ENCODE measurements around the gene PF4V1.

The PF4V1 gene

GRCh38 chr4:73853718-73854473 lies 800 bp downstream of the PF4V1 start:
- H3K9ac ChIP-seq (ENCODE audit: low read depth, low read length): peak overlapping the region; percentile 37; the same call in 1 of the 2 replicates

GRCh38 chr4:73855406-73855805 lies 2.3 kb downstream of the PF4V1 start:
- Histone ChIP-seq H3K9me3 (ENCODE audit: control insufficient read depth, insufficient read depth, low read length) (no peaks in the 10 kb centered on the region), H3K9ac (ENCODE audit: low read depth, low read length) (no peak overlapping the region), H3K4me1 (ENCODE audit: insufficient read depth, low read length) (no peaks in the 10 kb centered on the region), H3K36me3 (ENCODE audit: insufficient read depth, low read length) (no peaks in the 10 kb centered on the region)

More at GRCh38 chr4:73853718-73854473, 800 bp downstream of the PF4V1 start:
- no peaks in the 10 kb centered on the region for H3K9me3 ChIP-seq (ENCODE audit: control insufficient read depth, insufficient read depth, low read length)
- H3K36me3 ChIP-seq (ENCODE audit: insufficient read depth, low read length): no peaks in the 10 kb centered on the region
- no peaks in the 10 kb centered on the region for H3K4me1 ChIP-seq (ENCODE audit: insufficient read depth, low read length)

- Histone ChIP-seq H3K9ac (ENCODE audit: low read depth, low read length) (no peak overlapping the region), H3K9me3 (ENCODE audit: control insufficient read depth, insufficient read depth, low read length) (no peaks in the 10 kb centered on the region), H3K4me1 (ENCODE audit: insufficient read depth, low read length) (no peaks in the 10 kb centered on the region), H3K36me3 (ENCODE audit: insufficient read depth, low read length) (no peaks in the 10 kb centered on the region)
Observed at GRCh38 chr4:73856518-73856917, 3.4 kb downstream of the PF4V1 start.

- Histone ChIP-seq H3K4me1 (ENCODE audit: insufficient read depth, low read length) (no peaks in the 10 kb centered on the region), H3K9me3 (ENCODE audit: control insufficient read depth, insufficient read depth, low read length) (no peaks in the 10 kb centered on the region), H3K36me3 (ENCODE audit: insufficient read depth, low read length) (no peaks in the 10 kb centered on the region), H3K9ac (ENCODE audit: low read depth, low read length) (no peak overlapping the region)
Observed at GRCh38 chr4:73859614-73860088, 6.6 kb downstream of the PF4V1 start.

DNA sequence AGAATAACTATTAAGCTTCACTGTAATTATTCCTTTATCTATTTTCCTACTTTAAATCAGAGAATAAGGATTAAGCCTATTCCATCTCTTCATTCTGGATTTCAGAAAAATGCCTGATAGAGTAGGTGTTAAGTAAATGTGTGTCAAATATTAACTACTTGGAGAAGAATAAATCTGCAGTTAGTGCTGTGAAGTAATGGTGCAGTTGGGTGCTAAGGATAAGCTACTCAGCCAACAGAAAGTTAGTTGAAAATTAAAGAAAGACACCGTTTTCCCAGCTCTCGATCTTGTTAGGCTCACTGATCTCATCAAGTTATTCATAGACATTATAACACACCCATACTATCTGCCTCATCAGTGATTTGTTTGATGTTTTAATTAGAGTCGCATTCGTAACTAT lies 7.1 kb downstream of the PF4V1 start:
- no peak overlapping the region for H3K9ac ChIP-seq (ENCODE audit: low read depth, low read length)
- H3K4me1 ChIP-seq (ENCODE audit: insufficient read depth, low read length): no peaks in the 10 kb centered on the region
- no peaks in the 10 kb centered on the region for H3K36me3 ChIP-seq (ENCODE audit: insufficient read depth, low read length)
- H3K9me3 ChIP-seq (ENCODE audit: control insufficient read depth, insufficient read depth, low read length): no peaks in the 10 kb centered on the region

DNA sequence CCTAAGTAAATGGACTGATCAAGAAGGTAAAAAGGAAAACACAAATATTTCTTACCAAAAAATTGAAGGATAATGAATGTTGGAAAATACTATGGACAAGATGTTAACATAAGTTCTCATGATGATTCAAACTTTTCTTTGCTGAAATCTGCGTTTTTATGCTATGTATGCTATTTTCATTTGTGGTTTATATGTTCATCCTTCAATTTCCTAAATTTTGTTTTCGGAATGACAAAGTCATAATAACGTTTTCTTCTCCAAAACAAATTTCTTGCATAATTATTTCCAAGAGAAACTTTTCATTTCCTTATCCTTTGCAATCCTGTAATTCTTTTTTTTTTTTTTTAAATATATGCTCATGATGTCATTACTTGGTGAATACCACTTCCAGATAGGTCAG lies 7.8 kb downstream of the PF4V1 start:
- H3K4me1 ChIP-seq (ENCODE audit: insufficient read depth, low read length): no peaks in the 10 kb centered on the region
- no peaks in the 10 kb centered on the region for H3K9me3 ChIP-seq (ENCODE audit: control insufficient read depth, insufficient read depth, low read length)
- no peak overlapping the region for H3K9ac ChIP-seq (ENCODE audit: low read depth, low read length)
- H3K36me3 ChIP-seq (ENCODE audit: insufficient read depth, low read length): no peaks in the 10 kb centered on the region

DNA sequence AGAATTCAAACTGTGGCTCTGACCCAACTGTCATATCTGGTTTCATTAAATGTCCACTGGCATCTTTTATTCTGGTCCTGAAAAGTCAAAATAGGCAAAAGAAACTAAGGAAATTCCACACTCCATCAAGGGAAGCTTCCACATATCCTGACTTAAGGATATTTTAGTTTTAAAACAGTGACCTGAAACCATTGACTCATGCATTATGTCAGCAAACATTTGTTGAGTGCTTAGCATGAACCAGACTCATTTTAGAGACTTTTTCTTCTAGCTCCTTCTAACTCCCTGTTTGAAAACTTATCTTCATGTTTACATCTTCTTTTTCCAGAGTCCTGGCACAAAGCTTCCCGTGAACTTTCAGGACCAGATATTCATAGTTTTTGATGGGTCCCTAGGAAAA lies 9.2 kb downstream of the PF4V1 start:
- Histone ChIP-seq H3K9ac (ENCODE audit: low read depth, low read length) (no peak overlapping the region), H3K9me3 (ENCODE audit: control insufficient read depth, insufficient read depth, low read length) (no peaks in the 10 kb centered on the region), H3K4me1 (ENCODE audit: insufficient read depth, low read length) (no peaks in the 10 kb centered on the region), H3K36me3 (ENCODE audit: insufficient read depth, low read length) (no peaks in the 10 kb centered on the region)

DNA sequence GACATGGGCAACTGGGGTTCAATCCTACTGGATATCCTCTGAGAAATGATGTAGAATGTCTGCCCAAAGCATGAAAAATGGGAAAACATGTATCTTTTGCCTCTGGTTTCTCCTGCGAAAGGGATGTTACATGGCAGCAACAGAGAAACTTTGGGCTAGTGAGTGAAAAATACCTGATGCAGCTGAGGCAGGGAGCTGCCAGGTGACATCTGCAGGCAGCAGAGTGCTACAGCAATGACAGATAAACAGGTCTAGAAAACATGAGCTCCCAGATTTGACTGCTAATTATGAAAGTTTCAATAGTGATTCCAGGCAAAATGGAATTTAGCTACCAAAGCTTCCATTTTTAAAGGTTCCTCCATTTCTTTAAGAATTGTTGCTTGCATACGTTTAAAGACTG lies 11.3 kb downstream of the PF4V1 start:
- Histone ChIP-seq H3K4me1 (ENCODE audit: insufficient read depth, low read length) (0 out of 2 replicates have a peak, but pooled peaks cover 7% of the 10 kb centered on the region), H3K9me3 (ENCODE audit: control insufficient read depth, insufficient read depth, low read length) (no peaks in the 10 kb centered on the region), H3K36me3 (ENCODE audit: insufficient read depth, low read length) (no peaks in the 10 kb centered on the region), H3K9ac (ENCODE audit: low read depth, low read length) (no peak overlapping the region)

DNA sequence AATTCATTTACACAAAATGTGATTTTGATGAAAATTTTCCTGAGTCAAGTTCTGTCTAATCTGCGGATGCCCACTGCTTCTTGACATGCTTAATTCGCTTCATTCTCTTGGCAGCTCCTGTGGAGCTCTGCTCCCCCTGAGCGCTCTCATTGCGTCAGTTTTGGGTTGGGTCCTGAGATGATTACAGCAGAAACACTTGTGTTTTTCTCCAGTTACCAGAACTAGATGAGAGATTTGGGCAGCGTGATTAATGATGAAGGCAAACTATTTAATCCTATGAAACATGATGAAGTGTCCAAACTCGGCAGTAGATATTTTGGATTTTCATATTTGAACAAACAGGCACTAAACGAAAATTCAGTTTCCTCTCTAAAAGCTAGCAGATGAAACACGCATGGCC lies 11.9 kb downstream of the PF4V1 start:
- Histone ChIP-seq H3K4me1 (ENCODE audit: insufficient read depth, low read length) (0 out of 2 replicates have a peak, but pooled peaks cover 7% of the 10 kb centered on the region), H3K9ac (ENCODE audit: low read depth, low read length) (no peak overlapping the region), H3K36me3 (ENCODE audit: insufficient read depth, low read length) (no peaks in the 10 kb centered on the region), H3K9me3 (ENCODE audit: control insufficient read depth, insufficient read depth, low read length) (no peaks in the 10 kb centered on the region)

DNA sequence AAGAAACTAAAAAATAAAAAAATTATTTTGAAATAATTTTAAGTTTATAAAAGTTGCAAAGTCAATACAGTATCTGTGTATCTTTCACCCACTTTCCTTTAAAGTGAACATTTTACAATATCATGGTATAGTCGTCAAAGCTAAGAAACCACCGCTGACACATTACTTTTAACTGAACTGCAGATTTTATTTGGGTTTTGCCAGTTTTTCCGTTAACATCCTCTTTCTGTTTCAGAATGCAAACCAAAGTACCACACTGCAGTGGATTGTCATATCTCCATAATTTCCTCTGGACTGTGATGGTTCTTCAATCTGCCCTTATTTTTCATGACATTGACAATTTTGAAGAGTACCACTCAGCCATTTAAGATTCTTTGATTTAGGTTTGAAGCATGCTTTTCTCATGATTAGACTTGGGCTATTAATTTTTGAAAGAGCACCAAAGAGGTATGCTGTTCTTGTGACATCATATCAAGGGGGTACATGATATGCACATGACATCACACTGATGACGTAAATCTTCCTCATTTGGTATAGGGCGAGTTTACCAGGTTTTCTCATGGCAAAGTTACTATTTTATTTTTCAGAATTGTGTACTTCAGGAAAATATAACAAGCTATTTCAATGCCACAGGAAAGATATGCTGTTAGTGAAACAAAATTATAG lies 12.5 kb downstream of the PF4V1 start:
- H3K9ac ChIP-seq (ENCODE audit: low read depth, low read length): no peak overlapping the region
- H3K36me3 ChIP-seq (ENCODE audit: insufficient read depth, low read length): no peaks in the 10 kb centered on the region
- 0 out of 2 replicates have a peak, but pooled peaks cover 7% of the 10 kb centered on the region for H3K4me1 ChIP-seq (ENCODE audit: insufficient read depth, low read length)
- H3K9me3 ChIP-seq (ENCODE audit: control insufficient read depth, insufficient read depth, low read length): no peaks in the 10 kb centered on the region

DNA sequence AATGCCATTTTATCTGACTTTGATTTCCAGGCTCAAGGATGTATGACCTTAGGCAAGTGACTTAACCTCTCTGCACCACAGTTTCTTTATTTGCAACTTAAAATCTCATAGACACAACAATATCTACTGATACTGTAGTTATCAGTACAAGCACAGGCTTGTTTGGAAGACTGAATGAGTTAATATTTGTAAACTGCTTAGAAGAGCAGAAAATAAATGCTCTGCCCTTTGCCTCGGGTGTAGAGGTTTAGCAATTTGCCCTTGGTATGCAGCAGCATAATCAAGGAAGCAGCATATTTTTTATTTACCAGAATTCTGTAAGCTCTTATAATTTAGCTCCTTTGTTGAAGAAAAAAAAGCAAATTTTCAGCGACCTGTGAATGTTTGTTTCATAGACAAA lies 13.2 kb downstream of the PF4V1 start:
- Histone ChIP-seq H3K9ac (ENCODE audit: low read depth, low read length) (no peak overlapping the region), H3K36me3 (ENCODE audit: insufficient read depth, low read length) (no peaks in the 10 kb centered on the region), H3K4me1 (ENCODE audit: insufficient read depth, low read length) (0 out of 2 replicates have a peak, but pooled peaks cover 7% of the 10 kb centered on the region), H3K9me3 (ENCODE audit: control insufficient read depth, insufficient read depth, low read length) (no peaks in the 10 kb centered on the region)

DNA sequence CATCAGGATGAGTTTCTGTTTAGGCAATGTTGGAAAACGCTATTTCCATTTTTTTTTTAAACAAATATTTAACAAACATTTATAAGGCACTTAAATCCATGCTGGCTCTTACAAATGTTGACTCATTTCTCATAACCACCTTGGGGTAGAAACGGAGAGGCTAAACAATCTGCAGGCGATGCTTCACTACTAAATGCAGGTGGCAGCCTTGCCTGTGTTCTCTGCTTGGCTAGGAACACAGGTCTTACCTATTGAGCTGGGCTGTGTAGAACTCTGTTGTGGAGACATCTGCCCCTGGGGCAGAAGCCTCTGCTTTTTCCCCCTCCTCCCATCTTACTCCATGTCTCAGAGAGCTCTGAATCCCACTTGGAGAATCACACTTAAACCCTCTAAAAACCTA lies 14.7 kb downstream of the PF4V1 start:
- no peak overlapping the region; the same call in 1 of the 2 replicates for H3K9ac ChIP-seq (ENCODE audit: low read depth, low read length)
- 0 out of 2 replicates have a peak, but pooled peaks cover 7% of the 10 kb centered on the region for H3K4me1 ChIP-seq (ENCODE audit: insufficient read depth, low read length)
- no peaks in the 10 kb centered on the region for H3K9me3 ChIP-seq (ENCODE audit: control insufficient read depth, insufficient read depth, low read length)
- no peaks in the 10 kb centered on the region; the same call in 1 of the 2 replicates for H3K36me3 ChIP-seq (ENCODE audit: insufficient read depth, low read length)

DNA sequence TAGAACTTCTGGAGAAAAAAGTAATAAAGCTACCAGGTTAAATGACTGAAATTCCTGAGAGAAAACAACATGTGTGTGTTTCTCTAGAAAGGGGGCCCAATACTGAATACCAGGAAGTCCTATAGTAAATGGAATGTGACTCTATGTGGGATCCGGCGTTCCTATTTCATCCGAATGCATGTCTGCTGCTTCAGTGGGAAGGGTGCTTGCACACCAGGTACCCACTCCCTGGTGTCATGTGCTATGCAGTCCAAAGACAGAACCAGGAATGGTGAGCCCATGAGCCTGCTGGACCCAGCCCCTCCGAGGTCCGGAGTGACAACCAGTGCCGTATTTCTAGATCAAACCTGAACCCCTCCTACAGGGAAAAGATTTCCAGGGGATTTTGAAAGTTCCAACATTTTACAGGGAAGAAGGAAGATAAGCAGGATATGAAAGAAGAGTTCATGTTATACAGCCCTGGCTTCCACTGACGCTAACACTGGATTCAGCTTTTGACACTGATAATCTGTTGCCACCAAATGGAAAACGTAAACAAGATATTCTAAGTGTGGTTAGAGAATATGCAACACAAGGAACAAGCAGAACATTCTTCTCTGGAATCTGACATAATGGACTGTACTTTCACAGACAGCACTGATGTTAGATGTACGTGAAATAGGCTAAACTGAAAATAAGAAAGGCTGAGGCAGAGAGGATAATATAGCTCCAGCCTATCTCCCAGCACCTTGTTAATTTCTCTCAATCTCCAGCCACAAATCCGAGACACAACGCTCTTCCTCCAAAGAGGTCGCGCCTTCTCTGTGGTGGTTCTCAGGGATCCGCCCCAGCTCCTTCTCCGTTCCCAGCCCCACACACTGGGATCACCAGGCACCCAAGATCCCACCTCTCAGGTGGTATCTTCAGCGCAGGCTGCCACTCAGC lies 15.4 kb downstream of the PF4V1 start:
- H3K4me1 ChIP-seq (ENCODE audit: insufficient read depth, low read length): 0 out of 2 replicates have a peak, but pooled peaks cover 7% of the 10 kb centered on the region
- peak overlapping the region; percentile 51 for H3K9ac ChIP-seq (ENCODE audit: low read depth, low read length)
- H3K36me3 ChIP-seq (ENCODE audit: insufficient read depth, low read length): no peaks in the 10 kb centered on the region; the same call in 1 of the 2 replicates
- H3K9me3 ChIP-seq (ENCODE audit: control insufficient read depth, insufficient read depth, low read length): no peaks in the 10 kb centered on the region

Measured in ES-I3 (cell line).